ENCODE measurements around the gene CENPX.

Gene CENPX
- 15.2 to 15.9 reads per million in 2 donors for total RNA-seq

GRCh38 chr17:82022310-82022980 is at the start of gene CENPX:
TSS of gene CENPX (minus strand) at chr17:82022878. CDS start at chr17:82022861, 17 bp downstream.
- DNase-seq, result no peak

GRCh38 chr17:82070611-82071010 is 47.9 kb upstream of the CENPX start:
- DNase-seq, result no peak

- peak; percentile 54 for DNase-seq
Observed at GRCh38 chr17:82065638-82066303, 43.1 kb upstream of the CENPX start, which contains the start of gene DUS1L. TSS of gene DUS1L (minus strand) at chr17:82065804. CDS start at chr17:82065059, 745 bp downstream.

- DNase-seq, result peak; percentile 37
Observed at GRCh38 chr17:82065193-82065637, 42.5 kb upstream of the CENPX start.

GRCh38 chr17:82064433-82065192 is 41.9 kb upstream of the CENPX start:
- DNase-seq, result no peak

- no peak for DNase-seq
Observed at GRCh38 chr17:82063424-82064415, 41.0 kb upstream of the CENPX start.

- no peak for DNase-seq
Observed at GRCh38 chr17:82062984-82063368, 40.3 kb upstream of the CENPX start.

- no peak for DNase-seq
Observed at GRCh38 chr17:82062076-82062983, 39.7 kb upstream of the CENPX start.

- DNase-seq, result no peak
Observed at GRCh38 chr17:82061047-82061925, 38.6 kb upstream of the CENPX start.

- DNase-seq, result no peak
Observed at GRCh38 chr17:82060614-82061013, 37.9 kb upstream of the CENPX start.

GRCh38 chr17:82060001-82060380 is 37.3 kb upstream of the CENPX start:
- no peak for DNase-seq

- DNase-seq, result no peak
Observed at GRCh38 chr17:82059272-82060000, 36.8 kb upstream of the CENPX start.

GRCh38 chr17:82058855-82059249 is 36.2 kb upstream of the CENPX start:
- no peak for DNase-seq

- no peak for DNase-seq
Observed at GRCh38 chr17:82058230-82058854, 35.7 kb upstream of the CENPX start.

- DNase-seq, result no peak
Observed at GRCh38 chr17:82056729-82057621, 34.3 kb upstream of the CENPX start.

GRCh38 chr17:82055965-82056728 is 33.5 kb upstream of the CENPX start:
- no peak for DNase-seq

Measured in activated gamma-delta T cell (primary cell).